Gastroesophageal sphincter (tissue), 4 donors: ENCODE measurements around the gene TSPAN5. TPM values are rescaled to one million over a fixed set of nuclear protein-coding genes. Genes with fewer than 3 reads are reported as not detected.

Experiments
- ATAC-seq: fragments of 150-250 bp; one replicate; pipeline ENCODE4 v1.9.1; 2016; ENCODE audit warnings: mild to moderate bottlenecking, moderate library complexity
- H3K27ac ChIP-seq, 4 donors: fragments of 200-600 bp; sonication (generic) in 3 of 4; 1 replicate in 3 of 4; 2 replicates in 1 of 4; pipeline ENCODE4 v1.5.1; 2016 to 2019
- H3K27me3 ChIP-seq: fragments of 200-600 bp; sonication (generic); one replicate; pipeline ENCODE4 v1.5.1; 2019
- H3K36me3 ChIP-seq, 2 donors: fragments of 200-600 bp; sonication (generic); one replicate each; pipeline ENCODE4 v1.5.1; 2019; ENCODE audit warnings: control low read depth in 1 of 2
- H3K4me1 ChIP-seq, 3 donors: fragments of 200-600 bp; sonication (generic); 1 replicate in 2 of 3; 2 replicates in 1 of 3; pipeline ENCODE4 v1.5.1; 2016 to 2019; ENCODE audit warnings: control low read depth in 2 of 3
- H3K4me3 ChIP-seq, 2 donors: fragments of 200-600 bp; sonication (generic); one replicate each; pipeline ENCODE4 v1.5.1; 2019; ENCODE audit warnings: mild to moderate bottlenecking in 1 of 2, moderate library complexity in 1 of 2
- H3K9me3 ChIP-seq, 3 donors: fragments of 200-600 bp; sonication (generic); one replicate each; pipeline ENCODE4 v1.5.1; 2017 to 2019; ENCODE audit warnings: control low read depth in 2 of 3
- CTCF ChIP-seq, 4 experiments: fragments of 200-600 bp in 2 of 4; fragments of 450-650 bp in 2 of 4; sonication (generic) in 1 of 4; IDR thresholded peaks; one replicate each; pipeline ENCODE4 v1.5.1; 2017 to 2019; ENCODE audit warnings: antibody characterized with exemption in 4 of 4, mild to moderate bottlenecking in 2 of 4, moderate library complexity in 2 of 4
- EP300 ChIP-seq: sonication (generic); formaldehyde crosslinking; IDR thresholded peaks from one replicate; pipeline ENCODE4 v1.6.1; 2017; ENCODE audit warnings: antibody characterized with exemption, mild to moderate bottlenecking
- POLR2A ChIP-seq, 2 donors: fragments of 450-650 bp; IDR thresholded peaks; one replicate each; pipeline ENCODE4 v1.6.1; 2017; ENCODE audit warnings: antibody characterized with exemption in 2 of 2, mild to moderate bottlenecking in 2 of 2, moderate library complexity in 1 of 2
- POLR2AphosphoS5 ChIP-seq: sonication (generic); formaldehyde crosslinking; IDR thresholded peaks from one replicate; pipeline ENCODE4 v1.6.1; 2017; ENCODE audit warnings: antibody characterized with exemption
- WGBS, 2 donors: methylation state at CpG; one replicate each; pipeline ENCODE4 v1.1.5; 2018; ENCODE audit warnings: low coverage in 1 of 2; 5-methylcytosine and 5-hydroxymethylcytosine counted together
- total RNA-seq, 4 donors: library from RNA; depleted of rRNA; stranded (reverse); fragments of >200 nt; gene quantifications; one replicate each; pipeline ENCODE4 v1.1.0, GENCODE V29; 2016

TSPAN5 gene
- total RNA-seq, 4 donors from 2014 or later: 9.8 to 14.0 (median 12.2) TPM

GRCh38 chr4:98669577-98669976 is 11.2 kb upstream of the TSPAN5 start:
- no peaks in the 10 kb centered on the region for H3K27me3 ChIP-seq
- no peak for ATAC-seq
- no peaks in the 10 kb centered on the region for H3K9me3 ChIP-seq
- no peak overlapping the region for H3K27ac ChIP-seq
- WGBS, 2 donors: 70 to 78% methylated on average over 4 of the region's 4 CpGs
- H3K36me3 ChIP-seq: no peaks in the 10 kb centered on the region
- TF ChIP-seq POLR2A (IDR thresholded peaks at IDR 0.05) (no peak), EP300 (no peak), CTCF (IDR thresholded peaks at IDR 0.05) (no peak), POLR2AphosphoS5 (no peak)
- H3K4me3 ChIP-seq: no peak overlapping the region
- H3K4me1 ChIP-seq: no peaks in the 10 kb centered on the region

- H3K9me3 ChIP-seq: no peaks in the 10 kb centered on the region
- WGBS, 2 donors: 100% methylated on average over 4 of the region's 4 CpGs; no CpG with 5 or more reads in 1 of the 2 donors
- no peak overlapping the region for H3K27ac ChIP-seq
- TF ChIP-seq POLR2A (IDR thresholded peaks at IDR 0.05): no peak
- TF ChIP-seq CTCF (IDR thresholded peaks at IDR 0.05): no peak
- TF ChIP-seq EP300: no peak
- no peak for TF ChIP-seq POLR2AphosphoS5
- ATAC-seq: no peak
- H3K4me3 ChIP-seq: no peak overlapping the region
- H3K27me3 ChIP-seq: no peaks in the 10 kb centered on the region
- no peaks in the 10 kb centered on the region for H3K36me3 ChIP-seq
- peaks cover 0 to 5% (median 0%) of the 10 kb centered on the region in 3 donors for H3K4me1 ChIP-seq
Measured at GRCh38 chr4:98664959-98665358, 6.5 kb upstream of the TSPAN5 start.

- H3K36me3 ChIP-seq: no peaks in the 10 kb centered on the region
- no peaks in the 10 kb centered on the region for H3K9me3 ChIP-seq
- WGBS, 2 donors: 51 to 81% methylated on average over 3 to 8 of the region's 10 CpGs
- no peaks in the 10 kb centered on the region for H3K27me3 ChIP-seq
- no peak for ATAC-seq
- peaks cover 0 to 17% (median 7%) of the 10 kb centered on the region in 3 donors for H3K4me1 ChIP-seq
- TF ChIP-seq POLR2A (IDR thresholded peaks at IDR 0.05) (no peak), EP300 (no peak), CTCF (IDR thresholded peaks at IDR 0.05) (no peak), POLR2AphosphoS5 (no peak)
- no peak overlapping the region for H3K4me3 ChIP-seq
- H3K27ac ChIP-seq: no peak overlapping the region
Measured at GRCh38 chr4:98663226-98664006, 5.0 kb upstream of the TSPAN5 start.

DNA sequence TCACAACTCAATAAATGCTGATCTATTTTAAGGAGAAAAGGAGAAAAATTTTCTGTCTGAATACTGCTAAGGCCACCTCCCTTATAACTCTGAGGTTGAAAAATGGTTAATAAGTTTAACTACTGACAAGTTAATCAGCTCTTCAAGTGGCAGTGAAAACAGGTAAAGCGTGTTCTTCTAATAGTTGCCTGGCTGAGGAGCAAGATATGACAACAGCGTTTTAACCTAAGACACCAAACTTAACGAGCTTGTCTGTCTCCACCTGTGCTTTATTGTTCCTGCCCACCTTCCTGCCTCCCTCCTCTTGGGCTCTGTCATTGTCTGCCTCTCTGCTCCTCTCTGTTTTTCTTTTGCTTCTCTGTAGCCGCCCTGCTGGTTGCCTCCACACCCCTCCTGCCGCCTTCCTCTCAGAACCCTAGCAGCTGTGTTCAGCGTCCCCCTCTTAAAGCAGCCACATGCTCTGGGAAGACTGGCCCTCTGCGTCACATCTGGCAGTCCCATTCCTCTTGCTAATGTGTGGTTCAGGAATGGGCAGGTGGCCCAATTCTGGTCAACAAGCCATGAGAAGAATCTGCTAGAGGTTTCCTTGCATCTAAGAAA is 4.3 kb upstream of the TSPAN5 start:
- WGBS, 2 donors: 60 to 92% methylated on average over 5 to 6 of the region's 7 CpGs
- Histone ChIP-seq H3K36me3 (no peaks in the 10 kb centered on the region), H3K4me1 (peaks cover 0 to 20% (median 7%) of the 10 kb centered on the region in 3 donors), H3K4me3 (no peak overlapping the region), H3K9me3 (no peaks in the 10 kb centered on the region), H3K27me3 (no peaks in the 10 kb centered on the region), H3K27ac (no peak overlapping the region)
- no peak for TF ChIP-seq POLR2AphosphoS5
- ATAC-seq: no peak

- H3K36me3 ChIP-seq: no peaks in the 10 kb centered on the region
- TF ChIP-seq POLR2A (IDR thresholded peaks at IDR 0.05) (no peak), CTCF (IDR thresholded peaks at IDR 0.05) (no peak), EP300 (no peak), POLR2AphosphoS5 (no peak)
- no peaks in the 10 kb centered on the region for H3K9me3 ChIP-seq
- ATAC-seq: no peak
- H3K4me1 ChIP-seq: peaks cover 0 to 27% (median 8%) of the 10 kb centered on the region in 3 donors
- no peak overlapping the region for H3K27ac ChIP-seq
- WGBS, 2 donors: 73 to 84% methylated on average over 3 to 4 of the region's 4 CpGs
- H3K27me3 ChIP-seq: no peaks in the 10 kb centered on the region
- no peak overlapping the region for H3K4me3 ChIP-seq
Measured at GRCh38 chr4:98662055-98662453, 3.6 kb upstream of the TSPAN5 start.
